ENCODE data around the gene ASB11.
"Not testable (repeated sequence)": the region's sequence is repeated elsewhere in the genome, so short reads cannot be mapped to it uniquely, and the experiment has no call there.

The ASB11 gene

DNA sequence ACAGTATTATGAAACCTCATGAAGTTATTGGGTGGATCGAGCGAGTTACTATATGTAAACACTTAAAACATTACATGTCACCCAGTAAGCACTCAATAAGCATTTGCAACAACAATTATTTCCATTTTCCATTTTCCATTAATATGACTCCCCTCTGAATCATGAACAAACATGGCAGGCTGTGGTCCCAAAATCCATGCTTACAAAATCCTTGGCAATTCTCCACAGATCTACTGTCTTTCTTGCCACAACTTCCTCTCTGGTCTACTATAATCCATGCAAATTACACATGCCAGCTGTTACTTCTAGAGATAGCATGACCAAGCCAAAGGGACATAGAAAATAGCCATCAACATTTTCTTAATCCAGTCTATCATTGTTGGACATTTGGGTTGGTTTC is 22.0 kb downstream of the ASB11 start:
- H3K4me3 ChIP-seq (ENCODE audit: low read depth, low read length) = no peak overlapping the region
- TF ChIP-seq, protein P1, sequence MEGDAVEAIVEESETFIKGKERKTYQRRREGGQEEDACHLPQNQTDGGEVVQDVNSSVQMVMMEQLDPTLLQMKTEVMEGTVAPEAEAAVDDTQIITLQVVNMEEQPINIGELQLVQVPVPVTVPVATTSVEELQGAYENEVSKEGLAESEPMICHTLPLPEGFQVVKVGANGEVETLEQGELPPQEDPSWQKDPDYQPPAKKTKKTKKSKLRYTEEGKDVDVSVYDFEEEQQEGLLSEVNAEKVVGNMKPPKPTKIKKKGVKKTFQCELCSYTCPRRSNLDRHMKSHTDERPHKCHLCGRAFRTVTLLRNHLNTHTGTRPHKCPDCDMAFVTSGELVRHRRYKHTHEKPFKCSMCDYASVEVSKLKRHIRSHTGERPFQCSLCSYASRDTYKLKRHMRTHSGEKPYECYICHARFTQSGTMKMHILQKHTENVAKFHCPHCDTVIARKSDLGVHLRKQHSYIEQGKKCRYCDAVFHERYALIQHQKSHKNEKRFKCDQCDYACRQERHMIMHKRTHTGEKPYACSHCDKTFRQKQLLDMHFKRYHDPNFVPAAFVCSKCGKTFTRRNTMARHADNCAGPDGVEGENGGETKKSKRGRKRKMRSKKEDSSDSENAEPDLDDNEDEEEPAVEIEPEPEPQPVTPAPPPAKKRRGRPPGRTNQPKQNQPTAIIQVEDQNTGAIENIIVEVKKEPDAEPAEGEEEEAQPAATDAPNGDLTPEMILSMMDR (IDR thresholded peaks at IDR 0.05; ENCODE audit: low read depth, low read length) = no peak

DNA sequence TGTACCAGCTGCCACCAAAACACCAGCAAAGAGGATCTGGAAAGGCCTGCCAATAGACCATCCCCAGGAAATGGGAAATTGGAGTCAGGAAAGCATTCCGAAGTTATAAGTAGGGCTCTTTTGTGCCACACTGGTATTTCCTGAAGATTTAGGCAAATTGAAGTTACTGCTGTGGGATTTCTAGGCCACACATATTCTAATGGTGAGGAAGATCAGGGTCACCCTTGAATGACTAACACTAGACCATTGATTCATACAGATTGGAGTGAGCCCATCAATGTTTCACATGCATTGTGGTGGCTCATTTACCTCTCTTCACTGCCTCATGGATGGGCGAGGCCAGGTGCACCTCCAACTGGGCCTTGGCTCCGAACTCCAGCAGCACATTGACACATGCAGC is 22.6 kb downstream of the ASB11 start:
- TF ChIP-seq, protein P1 (IDR thresholded peaks at IDR 0.05; ENCODE audit: low read depth, low read length) = no peak
- no peak overlapping the region for H3K4me3 ChIP-seq (ENCODE audit: low read depth, low read length)

DNA sequence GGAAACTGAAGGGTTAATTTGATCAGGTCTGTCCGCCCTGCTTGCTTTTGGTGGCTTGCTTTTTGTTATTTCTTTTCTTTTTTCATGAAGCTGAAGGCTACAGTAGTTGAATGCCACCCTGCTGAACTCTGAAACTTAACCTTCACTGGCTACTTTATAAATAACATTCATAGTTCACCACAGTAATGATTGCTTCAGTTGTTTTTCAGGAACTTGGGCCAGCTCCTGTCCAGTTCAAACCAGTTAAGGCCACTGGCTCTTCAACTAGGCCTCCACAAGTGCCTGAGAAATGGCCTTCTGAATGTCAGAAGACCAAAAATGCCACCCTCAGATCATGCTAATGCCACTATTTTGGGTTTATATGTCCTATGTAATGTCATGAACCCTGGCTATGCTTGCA is 37.8 kb downstream of the ASB11 start:
- TF ChIP-seq, protein P1 (IDR thresholded peaks at IDR 0.05; ENCODE audit: low read depth, low read length) = no peak
- no peak overlapping the region for H3K4me3 ChIP-seq (ENCODE audit: low read depth, low read length)

DNA sequence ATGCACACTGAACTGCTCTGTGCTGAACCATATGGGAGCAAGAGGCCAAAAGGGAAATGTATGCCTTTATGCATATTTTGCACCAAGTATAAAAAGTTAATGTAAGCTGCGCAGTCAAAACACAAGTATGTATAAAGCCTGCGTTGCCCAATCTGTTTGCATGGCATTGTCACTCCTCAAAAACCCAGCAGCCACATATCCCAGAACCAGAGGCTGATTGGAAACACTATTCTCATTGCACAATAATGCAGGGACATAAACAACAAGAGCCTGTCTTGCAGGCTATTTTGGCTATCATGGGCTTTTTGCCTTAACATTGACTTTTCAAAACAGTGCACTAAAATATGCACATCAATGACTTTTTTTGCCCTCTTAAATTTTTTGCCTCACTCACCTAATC is 40.5 kb downstream of the ASB11 start:
- TF ChIP-seq, protein P1 (IDR thresholded peaks at IDR 0.05; ENCODE audit: low read depth, low read length) = no peak
- no peak overlapping the region for H3K4me3 ChIP-seq (ENCODE audit: low read depth, low read length)

DNA sequence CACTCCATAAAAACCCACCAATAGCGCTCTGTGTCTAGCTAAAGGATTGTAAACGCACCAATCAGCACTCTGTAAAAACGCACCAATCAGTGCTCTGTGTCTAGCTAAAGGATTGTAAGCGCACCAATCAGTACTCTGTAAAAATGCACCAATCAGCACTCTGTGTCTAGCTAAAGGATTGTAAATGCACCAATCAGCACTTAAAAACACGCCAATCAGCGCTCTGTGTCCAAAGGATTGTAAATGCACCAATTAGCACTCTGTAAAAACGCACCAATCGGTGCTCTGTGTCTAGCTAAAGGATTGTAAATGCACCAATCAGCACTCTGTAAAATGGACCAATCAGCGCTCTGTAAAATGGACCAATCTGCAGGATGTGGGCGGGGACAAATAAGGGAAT is 42.2 kb downstream of the ASB11 start:
- H3K4me3 ChIP-seq (ENCODE audit: low read depth, low read length) = not testable (repeated sequence)

DNA sequence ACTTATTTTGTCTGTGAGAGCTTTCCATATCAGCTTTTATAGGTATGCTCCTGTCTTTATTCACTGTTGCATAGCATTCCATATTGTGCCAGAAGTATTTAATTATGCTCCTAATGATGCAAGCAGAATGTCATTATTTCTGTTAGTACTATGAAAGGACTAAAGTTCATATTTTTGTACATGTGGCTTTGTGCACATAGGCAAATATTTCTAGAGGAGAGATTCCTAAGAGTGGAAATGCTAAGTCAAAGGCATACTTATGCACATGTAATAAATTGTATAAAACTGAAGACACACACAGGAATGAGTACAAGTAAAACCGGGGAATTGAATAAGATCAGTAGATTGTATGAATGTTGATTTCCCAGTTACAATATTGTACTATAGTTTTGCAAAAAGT is 43.7 kb downstream of the ASB11 start:
- TF ChIP-seq, protein P1 (IDR thresholded peaks at IDR 0.05; ENCODE audit: low read depth, low read length) = no peak
- no peak overlapping the region for H3K4me3 ChIP-seq (ENCODE audit: low read depth, low read length)

DNA sequence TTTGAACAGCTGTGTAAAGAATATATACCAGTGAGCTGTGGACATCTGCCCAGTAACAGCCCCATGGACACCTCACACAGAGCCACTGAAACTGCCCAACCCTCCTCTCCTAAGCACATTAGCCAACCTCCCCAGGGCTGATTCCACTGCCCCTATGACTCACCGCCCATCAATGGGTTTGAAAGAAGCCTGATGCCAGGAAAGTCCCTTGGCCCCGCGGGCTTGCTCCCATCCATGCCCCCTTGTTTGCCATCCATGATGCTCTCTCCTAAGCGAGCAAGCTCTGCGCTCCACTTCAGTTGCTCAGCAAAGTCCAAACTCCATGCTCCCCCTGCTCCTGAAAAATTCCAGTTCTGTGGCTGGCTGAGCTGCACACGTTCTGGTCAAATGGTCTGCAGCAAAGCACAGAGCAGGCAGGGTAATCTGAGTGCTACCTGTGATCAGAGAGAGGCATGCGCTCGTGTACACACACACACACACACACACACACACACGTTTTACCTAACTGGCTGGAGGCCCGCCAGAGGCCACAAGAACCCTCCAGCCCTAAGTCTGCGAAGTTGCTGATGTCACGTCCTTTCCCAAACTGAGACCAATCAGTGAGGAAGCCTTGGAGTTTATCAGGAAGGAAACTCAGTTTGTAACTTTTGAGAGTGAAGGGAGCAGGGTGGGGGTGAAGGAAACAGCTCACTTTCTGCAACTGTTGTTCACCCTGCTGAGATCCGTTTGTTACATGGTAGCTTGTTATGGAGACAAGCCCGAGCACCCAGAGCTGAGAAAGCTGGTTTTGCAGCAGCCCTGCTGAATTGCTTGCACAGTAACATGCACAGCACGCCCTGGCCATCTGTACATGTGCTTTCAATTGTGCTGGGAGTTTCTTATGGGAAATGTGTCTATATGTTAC is 45.6 kb downstream of the ASB11 start, which contains the start of gene ASB9:
TSS of gene ASB9 (minus strand) at position 466 of the 904 bp plus-strand sequence. CDS start at position 257, 209 bp downstream.
- TF ChIP-seq, protein P1 (IDR thresholded peaks at IDR 0.05; ENCODE audit: low read depth, low read length) = no peak
- no peak within 1 kb of the TSS for H3K4me3 ChIP-seq (ENCODE audit: low read depth, low read length)
